GM19025 (cell line): ENCODE measurements around the gene CFDP1.
"Not testable (repeated sequence)": the region's sequence is repeated elsewhere in the genome, so short reads cannot be mapped to it uniquely, and the experiment has no call there.

Experiments
- ATAC-seq: cut with Tn5 transposase; IDR thresholded peaks from one replicate; pipeline ENCODE4 v1.9.1; 2021; ENCODE audit warnings: mild to moderate bottlenecking, low read depth, moderate library complexity; ENCODE audit not compliant: unreplicated experiment

The CFDP1 gene

DNA sequence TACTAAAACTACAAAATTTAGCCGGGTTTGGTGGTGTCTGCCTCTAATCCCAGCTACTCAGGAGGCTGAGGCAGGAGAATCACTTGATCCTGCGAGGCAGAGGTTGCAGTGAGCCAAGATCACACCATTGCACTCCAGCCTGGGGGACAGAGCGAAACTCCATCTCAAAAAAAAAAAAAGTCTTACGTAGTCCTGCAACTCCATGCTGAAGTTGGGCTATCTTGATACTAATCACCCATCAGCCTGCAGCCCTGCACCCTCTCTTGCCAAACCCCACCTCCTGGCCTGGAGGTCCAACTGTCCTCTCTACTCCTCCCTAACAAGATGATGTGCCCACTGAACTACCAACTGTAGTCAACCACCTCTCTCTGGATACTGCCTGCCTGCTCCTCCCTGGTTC lies 26.4 kb upstream of the CFDP1 start:
- ATAC-seq: no peak

GRCh38 chr16:75458439-75458838 lies 25.1 kb upstream of the CFDP1 start:
- ATAC-seq: no peak

GRCh38 chr16:75458029-75458428 lies 24.7 kb upstream of the CFDP1 start:
- no peak for ATAC-seq

DNA sequence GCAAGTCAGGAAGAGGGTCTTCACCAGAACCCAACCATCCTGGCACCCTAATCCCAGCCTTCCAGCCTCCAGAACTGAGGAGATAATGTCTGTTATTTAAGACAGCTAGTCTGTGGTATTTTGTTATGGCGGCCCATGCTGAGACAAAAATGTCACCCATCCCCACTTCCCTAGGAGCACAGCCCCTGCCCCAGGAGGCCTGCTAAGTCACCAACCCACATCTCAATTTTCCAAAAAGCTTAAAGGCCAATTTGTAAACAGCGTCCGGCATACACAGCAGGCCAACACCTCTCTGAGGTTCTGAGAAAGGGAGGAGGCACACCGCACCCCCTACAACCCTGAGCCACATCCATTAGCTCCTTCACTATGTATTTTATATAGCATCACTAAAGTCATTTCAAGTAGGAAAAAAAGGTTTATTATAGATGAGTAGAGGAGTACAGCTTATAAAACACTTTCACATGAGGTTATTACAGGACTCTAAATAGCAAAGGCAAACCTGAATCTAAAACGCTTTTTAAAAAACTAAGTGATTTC lies 24.2 kb upstream of the CFDP1 start:
- no peak for ATAC-seq

DNA sequence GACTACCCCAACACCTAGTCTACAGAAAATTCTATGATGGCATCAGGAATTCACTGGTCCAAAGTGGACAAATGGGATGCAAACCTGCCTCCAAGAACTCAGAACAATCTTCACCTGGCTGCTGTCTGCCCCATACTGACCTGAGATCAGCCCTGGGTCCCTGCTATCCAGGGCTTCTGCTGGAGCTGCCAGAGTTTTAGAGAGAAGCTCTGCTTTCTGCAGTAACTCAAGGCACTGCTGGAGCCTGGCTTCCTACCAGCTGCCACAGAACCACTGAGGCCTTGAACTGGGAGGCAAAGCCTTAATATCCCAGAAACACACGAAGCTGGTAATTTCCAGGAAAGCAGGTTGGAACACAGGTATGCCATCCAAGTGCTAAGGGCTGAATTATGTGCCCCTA lies 23.7 kb upstream of the CFDP1 start:
- no peak for ATAC-seq

DNA sequence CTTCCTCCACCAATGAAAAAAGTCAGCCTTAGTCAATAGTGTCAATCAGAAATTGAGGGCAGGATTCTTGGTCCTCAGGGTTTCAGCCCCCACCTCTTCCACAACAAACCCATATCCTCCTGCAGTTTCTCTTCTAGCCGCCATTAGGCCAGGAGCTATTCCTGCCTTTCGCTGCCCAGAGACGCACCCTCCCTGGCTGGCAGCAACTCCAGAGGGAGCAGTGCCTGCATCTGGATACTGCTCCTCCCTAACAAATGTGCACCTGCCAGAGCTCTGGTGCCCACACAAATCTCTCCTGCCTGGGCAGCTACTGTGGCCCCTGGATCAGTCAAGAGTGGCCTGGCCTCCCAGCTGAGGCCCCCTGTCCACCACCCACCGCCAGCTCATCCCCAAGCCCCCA lies 23.2 kb upstream of the CFDP1 start:
- not testable (repeated sequence) for ATAC-seq

GRCh38 chr16:75455677-75456076 lies 22.4 kb upstream of the CFDP1 start:
- no peak for ATAC-seq

DNA sequence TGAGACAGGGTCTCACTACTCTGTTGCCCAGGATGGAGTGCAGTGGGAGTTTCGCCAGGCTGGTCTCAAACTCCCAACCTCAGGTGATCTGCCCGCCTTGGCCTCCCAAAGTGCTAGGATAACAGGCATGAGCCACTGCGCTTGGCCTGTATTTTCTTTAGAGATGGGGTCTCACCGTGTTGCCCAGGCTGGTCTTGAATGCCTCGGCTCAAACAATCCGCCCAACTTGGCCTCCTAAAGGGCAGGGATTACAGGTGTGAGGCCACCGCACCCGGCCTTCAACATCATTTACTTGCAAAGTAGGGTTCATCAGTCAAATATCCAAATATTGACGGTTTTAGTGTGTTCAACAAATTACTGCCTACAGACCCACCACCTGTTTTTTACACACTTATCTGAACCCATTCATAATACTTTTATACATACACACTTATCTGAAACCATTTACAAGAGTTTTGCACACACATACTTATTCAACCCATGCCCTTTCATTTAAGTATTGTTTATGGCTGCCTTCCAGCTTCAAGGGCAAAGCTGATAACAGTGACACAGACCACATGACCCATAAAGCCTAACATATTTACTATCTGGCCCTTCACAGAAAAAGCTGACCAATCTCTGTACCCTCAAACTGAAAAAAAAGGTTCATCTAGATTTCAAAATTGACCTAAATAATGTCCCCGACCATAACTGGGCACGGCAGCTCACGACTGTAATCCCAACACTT lies 19.3 kb upstream of the CFDP1 start:
- no peak for ATAC-seq

DNA sequence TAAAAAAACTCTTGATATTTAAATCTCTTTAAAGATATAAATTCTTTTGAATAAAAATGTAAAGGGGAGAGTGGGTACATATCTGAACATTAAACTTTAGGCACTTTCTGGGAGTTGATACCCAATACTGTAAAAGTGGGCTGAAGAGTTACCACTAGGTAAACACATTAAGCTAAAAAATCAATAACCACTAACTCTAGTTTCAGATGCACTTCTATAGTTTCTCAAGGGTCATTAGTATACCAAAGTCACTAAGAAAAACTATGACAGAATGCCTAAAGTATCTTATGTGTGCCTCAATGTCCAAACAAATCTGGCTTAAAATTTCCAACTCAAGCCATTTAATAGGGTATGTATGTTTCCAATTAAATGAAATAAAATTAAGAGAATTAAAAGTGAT lies 13.1 kb upstream of the CFDP1 start:
- no peak for ATAC-seq

- ATAC-seq: no peak
Observed at GRCh38 chr16:75445298-75445697, 12.0 kb upstream of the CFDP1 start.

GRCh38 chr16:75443298-75443697 lies 10.0 kb upstream of the CFDP1 start:
- ATAC-seq: no peak

DNA sequence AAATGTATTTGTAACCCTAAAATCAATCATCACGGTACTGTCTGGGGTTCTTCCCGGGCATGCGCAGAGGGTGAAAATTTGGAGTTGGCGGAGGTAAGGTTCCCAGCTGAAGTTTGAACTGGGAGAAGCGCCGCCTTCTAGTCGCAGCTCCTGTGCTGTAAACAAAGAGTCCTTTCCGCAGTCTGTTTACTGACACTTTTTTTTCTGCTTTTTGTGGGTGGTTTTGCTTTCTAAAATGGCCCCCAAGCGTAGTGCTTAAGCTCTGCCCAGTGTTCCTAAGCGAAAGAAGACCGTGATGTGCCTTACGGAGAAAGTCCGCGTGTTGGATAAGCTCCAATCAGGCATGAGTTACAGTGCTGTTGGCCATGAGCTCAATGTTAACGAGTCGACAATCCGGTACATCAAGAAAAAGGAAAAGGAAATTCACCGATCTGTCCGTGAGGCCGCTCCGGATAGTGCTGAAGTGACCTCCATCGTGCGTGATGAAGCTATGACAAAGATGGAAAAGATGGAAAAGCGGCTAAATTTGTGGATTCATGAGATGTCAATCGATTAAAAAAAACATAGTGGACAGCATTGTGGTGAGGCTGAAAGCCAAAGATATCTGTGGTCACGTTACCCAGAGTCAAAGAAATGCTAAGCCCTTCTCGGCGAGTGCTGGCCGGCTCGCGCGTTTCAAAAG lies 570 bp upstream of the CFDP1 start:
- ATAC-seq: peak; percentile 69

DNA sequence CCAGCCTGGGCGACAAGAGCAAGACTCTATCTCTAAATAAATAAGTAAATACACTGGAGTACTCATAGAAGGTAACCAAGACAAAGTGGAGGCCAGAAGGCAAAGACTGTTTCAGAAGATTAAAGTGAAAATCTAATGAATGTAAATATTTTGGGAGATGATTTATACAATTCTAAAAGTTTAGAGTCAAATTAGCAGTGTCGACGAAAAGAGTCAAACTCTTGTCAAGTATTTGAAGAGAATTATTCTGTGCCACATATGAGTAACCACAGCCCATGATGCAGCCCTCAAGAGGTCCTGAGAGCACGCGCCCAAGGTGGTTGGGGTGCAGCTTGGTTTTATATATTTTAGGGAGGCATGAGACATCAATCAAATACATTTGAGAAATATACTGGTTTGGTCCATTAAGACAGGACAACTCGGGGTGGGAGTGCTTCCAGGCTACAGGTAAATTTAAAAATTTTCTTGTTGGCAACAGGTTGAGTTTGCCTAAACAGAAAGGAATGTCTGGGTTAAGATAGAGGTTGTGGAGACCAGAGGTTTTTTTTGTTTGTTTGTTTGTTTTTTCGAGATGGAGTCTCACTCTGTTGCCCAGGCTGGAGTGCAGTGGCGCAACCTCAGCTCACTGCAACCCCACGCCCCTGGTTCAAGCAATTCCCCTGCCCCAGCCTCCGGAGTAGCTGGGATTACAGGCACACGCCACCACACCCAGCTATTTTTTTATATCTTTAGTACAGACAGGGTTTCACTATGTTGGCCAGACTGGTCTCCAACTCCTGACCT lies 3.5 kb downstream of the CFDP1 start:
- ATAC-seq: no peak

GRCh38 chr16:75426524-75426923 lies 6.8 kb downstream of the CFDP1 start:
- not testable (repeated sequence) for ATAC-seq

GRCh38 chr16:75424105-75424762 lies 9.1 kb downstream of the CFDP1 start:
- ATAC-seq: not testable (repeated sequence)

DNA sequence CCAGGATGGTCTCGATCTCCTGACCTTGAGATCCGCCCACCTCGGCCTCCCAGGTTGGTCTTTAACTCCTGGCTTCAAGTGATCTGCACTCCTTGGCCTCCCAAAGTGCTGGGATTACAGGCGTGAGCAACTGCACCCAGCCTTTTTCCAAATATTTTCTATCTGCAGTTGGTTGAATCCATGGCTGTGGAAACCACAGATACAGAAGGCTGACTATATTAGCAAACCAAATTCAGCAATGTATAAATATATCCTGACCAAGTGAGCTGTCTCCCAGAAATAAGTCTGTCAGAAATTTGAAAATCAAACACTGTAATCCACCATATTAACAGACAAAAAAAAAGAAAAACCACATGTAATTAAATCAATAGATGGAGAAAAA lies 9.6 kb downstream of the CFDP1 start:
- no peak for ATAC-seq

- no peak for ATAC-seq
Observed at GRCh38 chr16:75421820-75422126, 11.5 kb downstream of the CFDP1 start.

GRCh38 chr16:75420987-75421819 lies 12.1 kb downstream of the CFDP1 start:
- ATAC-seq: peak; percentile 75

GRCh38 chr16:75416904-75417565 lies 16.3 kb downstream of the CFDP1 start:
- ATAC-seq: no peak
